ENCODE measurements around the gene IQCM. TPM values are rescaled to one million over a fixed set of nuclear protein-coding genes. Genes with fewer than 3 reads are reported as not detected.

The IQCM gene
- total RNA-seq, 1 experiment from 2014 or later = not detected

DNA sequence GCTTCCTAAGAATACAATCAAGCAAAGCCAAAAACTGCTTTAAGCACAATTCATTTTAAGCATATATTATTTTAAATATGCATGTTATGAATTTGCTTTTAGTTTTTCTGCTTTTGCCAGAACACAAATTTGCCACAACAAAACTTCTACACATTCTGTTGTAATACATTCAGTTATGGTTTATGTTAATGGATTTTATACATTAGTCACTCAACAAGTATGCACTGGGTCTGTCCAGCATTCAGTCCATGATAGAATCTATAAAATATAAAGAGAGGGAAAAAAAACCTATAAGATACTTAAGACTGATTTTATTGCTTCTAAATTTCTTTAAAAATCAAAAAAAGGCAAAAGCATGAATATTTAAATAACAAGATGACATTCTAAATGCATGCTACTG lies 22.2 kb downstream of the IQCM start:
- Histone ChIP-seq H3K4me1 (no peaks in the 10 kb centered on the region), H3K4me3 (no peak overlapping the region), H3K27me3 (no peaks in the 10 kb centered on the region), H3K27ac (no peak overlapping the region), H3K36me3 (no peaks in the 10 kb centered on the region), H3K9me3 (replicated peaks) (no peaks in the 10 kb centered on the region)
- DNase-seq = no peak

DNA sequence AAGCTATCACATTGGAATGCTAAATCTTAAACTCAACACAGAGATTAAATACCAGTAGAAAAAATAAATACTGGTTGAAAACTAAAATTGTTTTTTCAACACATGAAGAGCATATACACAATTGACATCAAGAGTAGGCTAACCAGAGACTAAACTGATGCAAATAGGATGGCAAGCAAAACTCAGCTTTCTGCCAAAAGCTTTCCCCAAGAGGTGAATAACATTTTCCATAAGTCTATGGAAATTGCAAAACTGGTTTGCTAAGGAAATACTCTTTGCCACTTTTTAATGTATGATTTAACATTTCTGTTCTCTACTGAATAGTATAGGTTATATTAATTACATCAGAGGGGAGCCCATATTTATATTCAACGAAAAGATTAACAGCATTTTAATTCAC lies 23.8 kb downstream of the IQCM start:
- no peak overlapping the region for H3K4me3 ChIP-seq
- H3K36me3 ChIP-seq = no peaks in the 10 kb centered on the region
- no peak overlapping the region for H3K27ac ChIP-seq
- no peaks in the 10 kb centered on the region for H3K27me3 ChIP-seq
- DNase-seq = no peak
- H3K4me1 ChIP-seq = no peaks in the 10 kb centered on the region
- H3K9me3 ChIP-seq (replicated peaks) = no peaks in the 10 kb centered on the region

DNA sequence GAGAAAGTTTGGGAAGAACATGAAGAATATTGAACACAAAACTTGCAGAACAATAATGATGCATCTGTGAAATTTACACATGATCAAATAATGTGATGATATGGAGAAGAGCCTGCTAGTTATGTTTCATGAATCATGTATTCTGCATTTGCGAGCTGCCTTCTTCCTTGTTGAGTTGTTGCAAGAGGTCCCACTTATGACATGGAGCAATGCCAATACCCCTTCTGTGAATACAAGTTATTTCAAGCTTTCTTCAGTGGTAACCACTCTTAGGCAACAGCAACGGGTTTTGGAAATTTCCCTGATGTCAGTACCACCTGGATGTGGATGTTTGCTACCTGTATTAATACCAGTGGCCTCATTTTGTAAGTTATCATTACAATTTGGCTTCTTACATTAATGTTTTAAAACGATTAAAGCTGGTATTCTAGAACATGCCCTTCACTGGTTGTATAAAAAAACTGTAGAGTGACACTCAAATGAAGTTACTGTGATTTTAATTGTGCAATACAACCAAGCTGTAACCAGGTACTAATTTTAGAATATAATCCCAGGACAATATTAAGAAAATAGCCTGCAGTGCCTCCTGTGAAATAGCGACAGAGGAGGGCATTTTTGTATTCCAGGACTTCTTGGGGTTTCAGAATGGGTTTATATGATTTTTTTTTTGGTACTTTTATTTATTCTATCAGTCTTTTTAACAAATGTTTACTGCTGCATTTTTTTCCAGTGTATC lies 25.3 kb downstream of the IQCM start:
- no peaks in the 10 kb centered on the region for H3K27me3 ChIP-seq
- H3K9me3 ChIP-seq (replicated peaks) = no peaks in the 10 kb centered on the region
- no peaks in the 10 kb centered on the region for H3K4me1 ChIP-seq
- H3K4me3 ChIP-seq = no peak overlapping the region
- DNase-seq = no peak
- no peaks in the 10 kb centered on the region for H3K36me3 ChIP-seq
- no peak overlapping the region for H3K27ac ChIP-seq

DNA sequence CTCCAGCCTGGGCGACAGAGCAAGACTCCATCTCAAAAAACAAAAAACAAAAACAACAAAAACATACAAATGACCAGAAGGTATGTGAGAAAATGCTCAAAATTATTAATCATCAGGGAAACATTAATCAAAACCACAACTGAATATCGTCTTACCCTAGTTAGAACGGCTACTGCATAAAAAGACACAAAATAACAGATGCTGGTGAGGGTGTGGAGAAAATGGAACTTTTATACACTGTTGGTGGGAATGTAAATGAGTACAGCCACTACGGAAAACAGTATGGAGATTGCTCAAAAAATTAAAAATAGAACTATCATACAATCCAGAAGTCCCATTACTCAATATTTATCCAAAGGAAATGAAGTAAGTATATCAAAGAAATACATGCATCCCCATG lies 27.3 kb downstream of the IQCM start:
- H3K9me3 ChIP-seq (replicated peaks) = no peaks in the 10 kb centered on the region
- no peaks in the 10 kb centered on the region for H3K4me1 ChIP-seq
- H3K36me3 ChIP-seq = no peaks in the 10 kb centered on the region
- no peak overlapping the region for H3K27ac ChIP-seq
- no peak for DNase-seq
- H3K4me3 ChIP-seq = no peak overlapping the region
- H3K27me3 ChIP-seq = no peaks in the 10 kb centered on the region

DNA sequence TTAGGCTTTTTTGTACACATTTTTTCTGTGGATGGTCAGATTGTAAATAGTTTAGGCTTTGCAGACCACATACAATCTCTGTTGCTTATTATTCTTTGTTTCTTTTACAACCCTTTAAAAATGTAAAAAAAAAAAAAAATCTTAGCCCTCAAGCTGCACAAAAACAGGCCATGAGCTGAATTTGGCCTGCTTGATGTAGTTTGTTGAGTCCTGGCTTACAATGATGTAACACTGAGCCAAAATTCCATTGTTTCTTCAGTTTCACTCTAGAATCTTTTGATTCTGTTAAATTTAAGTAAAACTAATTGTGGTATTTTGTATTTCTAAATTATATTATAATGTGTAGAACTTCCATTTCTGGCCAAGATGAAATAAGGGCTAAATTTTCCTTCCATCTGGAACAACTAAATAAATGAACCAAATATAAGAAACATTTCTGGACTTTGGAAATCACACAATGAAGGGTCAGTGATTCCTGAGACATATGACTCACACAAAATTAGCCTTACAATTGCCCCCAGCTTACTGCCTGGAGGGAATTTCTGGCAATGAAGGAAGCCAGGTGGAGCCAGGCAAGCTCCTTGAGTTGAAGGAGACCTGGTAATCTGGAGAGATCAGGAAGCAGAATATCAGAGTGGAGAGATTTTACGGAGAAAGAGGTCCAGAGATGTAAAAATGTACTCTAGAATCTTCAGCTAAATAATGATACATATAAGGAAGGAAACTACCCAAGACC lies 29.8 kb downstream of the IQCM start:
- Histone ChIP-seq H3K4me1 (no peaks in the 10 kb centered on the region), H3K27ac (no peak overlapping the region), H3K9me3 (replicated peaks) (no peaks in the 10 kb centered on the region), H3K27me3 (no peaks in the 10 kb centered on the region), H3K36me3 (no peaks in the 10 kb centered on the region), H3K4me3 (no peak overlapping the region)
- DNase-seq = no peak

DNA sequence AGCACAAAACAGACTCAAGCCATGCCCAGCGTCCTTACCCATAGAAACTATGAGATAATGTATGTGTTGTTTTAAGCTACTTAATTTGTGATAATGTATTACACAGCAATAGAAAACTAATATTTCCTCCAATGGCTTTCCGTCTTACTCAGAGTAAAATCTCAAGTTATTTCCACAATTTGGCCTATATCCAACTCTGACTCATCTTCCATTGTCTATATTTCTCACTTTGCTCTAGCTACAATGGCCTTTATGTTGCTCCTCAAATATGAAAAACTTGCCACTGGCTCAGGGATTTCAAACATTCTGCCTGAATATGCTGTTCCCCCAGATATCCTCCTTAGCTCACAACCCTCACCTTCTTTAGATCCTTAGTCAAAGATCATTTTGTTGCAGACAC lies 31.6 kb downstream of the IQCM start:
- H3K27me3 ChIP-seq = no peaks in the 10 kb centered on the region
- DNase-seq = peak in 1 of 2 experiments; percentile 2

DNA sequence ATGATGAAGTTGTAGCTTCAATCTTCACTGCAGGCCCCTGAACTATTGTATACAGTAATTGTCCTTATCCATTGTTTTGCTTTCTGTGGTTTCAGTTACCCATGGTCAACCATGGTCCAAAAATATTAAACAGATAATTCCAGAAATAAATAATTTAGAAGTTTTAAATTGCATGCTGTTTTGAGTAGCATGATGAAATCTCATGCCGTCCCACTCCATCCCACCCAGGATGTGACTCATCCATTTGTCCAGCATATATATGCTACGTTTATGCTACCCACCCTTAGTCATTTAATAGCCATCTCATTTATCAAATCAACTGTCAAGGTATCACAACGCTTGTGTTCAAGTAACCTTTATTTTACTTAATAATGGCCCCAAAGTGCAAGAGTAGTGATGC lies 34.5 kb downstream of the IQCM start:
- Histone ChIP-seq H3K27ac (no peak overlapping the region), H3K4me1 (no peaks in the 10 kb centered on the region), H3K9me3 (replicated peaks) (no peaks in the 10 kb centered on the region), H3K36me3 (no peaks in the 10 kb centered on the region), H3K27me3 (no peaks in the 10 kb centered on the region), H3K4me3 (no peak overlapping the region)
- no peak for DNase-seq

More for the DNA sequence above, 31.6 kb downstream of the IQCM start:
- H3K4me1 ChIP-seq = no peaks in the 10 kb centered on the region
- no peak overlapping the region for H3K4me3 ChIP-seq
- no peaks in the 10 kb centered on the region for H3K36me3 ChIP-seq
- no peak overlapping the region for H3K27ac ChIP-seq
- no peaks in the 10 kb centered on the region for H3K9me3 ChIP-seq (replicated peaks)

DNA sequence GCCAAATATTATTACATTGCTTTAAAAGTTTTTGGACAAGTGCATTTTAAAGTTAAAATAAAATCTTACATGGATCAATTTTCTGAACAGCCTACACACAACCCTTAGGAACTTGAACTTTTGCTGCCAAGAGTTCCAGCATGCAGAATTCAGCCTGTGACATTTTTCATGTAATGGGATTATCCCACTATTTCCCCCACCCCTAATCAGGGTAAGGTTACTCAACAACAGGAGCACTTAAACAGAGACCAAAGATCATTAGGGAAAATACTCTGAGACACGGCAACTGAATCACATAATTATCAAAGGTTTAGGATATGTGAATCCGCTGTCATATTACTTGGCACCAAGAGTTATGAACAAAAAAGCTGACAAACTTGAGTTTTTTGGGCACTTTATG lies 47.2 kb downstream of the IQCM start:
- Histone ChIP-seq H3K4me1 (no peaks in the 10 kb centered on the region), H3K36me3 (no peaks in the 10 kb centered on the region), H3K9me3 (replicated peaks) (no peaks in the 10 kb centered on the region), H3K27ac (no peak overlapping the region), H3K27me3 (no peaks in the 10 kb centered on the region), H3K4me3 (no peak overlapping the region)
- no peak for DNase-seq

DNA sequence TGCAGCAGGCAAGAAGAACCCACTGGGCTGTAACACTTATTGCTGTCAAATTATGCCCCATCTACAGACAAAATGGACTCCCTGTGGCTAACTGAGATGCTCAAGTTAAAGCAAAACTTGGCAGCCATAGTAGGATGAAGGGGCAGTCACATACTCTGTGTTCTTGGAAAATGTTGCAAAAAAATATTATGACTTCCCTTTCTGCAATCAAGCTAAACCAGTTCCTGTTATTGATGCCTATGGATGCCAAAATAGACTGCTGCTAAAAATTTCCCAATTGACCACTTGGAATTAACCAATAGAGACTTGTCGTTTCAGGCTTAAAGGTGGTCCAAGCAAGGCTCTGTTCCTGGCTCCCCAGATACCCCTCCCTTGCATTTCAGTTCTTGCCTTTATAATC lies 49.5 kb downstream of the IQCM start:
- no peaks in the 10 kb centered on the region for H3K36me3 ChIP-seq
- no peaks in the 10 kb centered on the region for H3K4me1 ChIP-seq
- no peaks in the 10 kb centered on the region for H3K27me3 ChIP-seq
- no peak for DNase-seq
- no peak overlapping the region for H3K4me3 ChIP-seq
- no peaks in the 10 kb centered on the region for H3K9me3 ChIP-seq (replicated peaks)
- H3K27ac ChIP-seq = no peak overlapping the region

DNA sequence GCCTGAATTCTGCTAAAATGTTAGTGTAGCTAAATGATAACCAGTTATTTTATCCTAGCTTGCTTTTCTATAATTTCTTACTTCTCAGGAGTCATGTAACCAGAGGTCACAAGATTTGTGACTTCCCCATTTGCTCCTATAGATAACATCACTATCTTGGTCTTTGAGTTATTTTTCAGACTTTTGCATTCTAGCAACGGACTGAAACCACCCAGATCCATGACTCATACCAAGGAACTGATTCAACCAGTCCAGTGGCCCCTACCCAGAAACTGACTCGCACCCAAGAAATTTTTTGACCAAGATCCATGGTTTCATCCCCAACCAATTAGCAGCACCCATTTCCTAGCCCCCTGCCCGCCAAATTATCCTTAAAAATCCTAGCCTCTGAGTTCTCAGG lies 50.0 kb downstream of the IQCM start:
- DNase-seq = no peak

DNA sequence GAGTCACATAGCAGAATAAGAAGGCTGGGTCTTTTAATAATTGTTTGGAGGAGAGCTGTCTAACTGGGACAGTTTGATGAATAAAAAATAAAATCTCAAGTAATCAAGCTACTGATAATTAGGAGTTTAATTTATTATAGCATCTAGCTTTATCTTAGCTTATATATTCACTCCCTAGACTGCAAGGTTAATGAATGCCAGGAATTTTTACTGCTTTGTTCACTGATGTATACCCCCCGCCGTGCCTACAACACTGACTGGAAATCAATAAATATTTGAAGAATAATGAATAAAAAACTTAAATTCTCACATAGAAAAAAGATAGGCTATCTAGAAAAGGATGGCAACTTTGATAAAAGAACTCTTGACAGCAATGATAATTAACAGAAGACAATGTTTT lies 59.7 kb downstream of the IQCM start:
- H3K36me3 ChIP-seq = no peaks in the 10 kb centered on the region
- no peaks in the 10 kb centered on the region for H3K27me3 ChIP-seq
- no peak overlapping the region for H3K4me3 ChIP-seq
- no peak for DNase-seq
- no peaks in the 10 kb centered on the region for H3K4me1 ChIP-seq
- no peaks in the 10 kb centered on the region for H3K9me3 ChIP-seq (replicated peaks)
- H3K27ac ChIP-seq = no peak overlapping the region

More for the DNA sequence above, 50.0 kb downstream of the IQCM start:
- Histone ChIP-seq H3K4me3 (no peak overlapping the region), H3K27me3 (no peaks in the 10 kb centered on the region), H3K27ac (no peak overlapping the region), H3K9me3 (replicated peaks) (no peaks in the 10 kb centered on the region), H3K36me3 (no peaks in the 10 kb centered on the region), H3K4me1 (no peaks in the 10 kb centered on the region)

DNA sequence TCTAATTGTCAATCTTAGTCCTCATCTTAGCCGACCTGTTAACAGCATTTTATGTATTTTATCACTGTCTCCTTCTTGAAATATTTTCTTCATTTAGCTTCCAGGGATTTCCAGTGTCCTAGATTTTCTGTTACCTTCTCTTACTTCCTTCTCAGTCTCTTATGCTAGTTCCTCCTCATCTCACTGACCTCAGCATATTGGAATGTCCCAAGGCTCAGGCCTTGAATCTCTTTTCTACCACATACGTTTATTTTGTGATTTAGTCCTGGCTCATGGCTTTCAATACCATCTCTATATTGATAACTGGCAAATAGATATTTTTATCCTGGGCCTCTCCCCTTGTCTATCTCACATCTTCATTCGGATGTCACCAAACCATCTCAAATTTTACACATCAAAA lies 61.1 kb downstream of the IQCM start:
- Histone ChIP-seq H3K9me3 (replicated peaks) (no peaks in the 10 kb centered on the region), H3K4me1 (no peaks in the 10 kb centered on the region), H3K27me3 (no peaks in the 10 kb centered on the region), H3K36me3 (no peaks in the 10 kb centered on the region), H3K27ac (no peak overlapping the region), H3K4me3 (no peak overlapping the region)
- no peak for DNase-seq

DNA sequence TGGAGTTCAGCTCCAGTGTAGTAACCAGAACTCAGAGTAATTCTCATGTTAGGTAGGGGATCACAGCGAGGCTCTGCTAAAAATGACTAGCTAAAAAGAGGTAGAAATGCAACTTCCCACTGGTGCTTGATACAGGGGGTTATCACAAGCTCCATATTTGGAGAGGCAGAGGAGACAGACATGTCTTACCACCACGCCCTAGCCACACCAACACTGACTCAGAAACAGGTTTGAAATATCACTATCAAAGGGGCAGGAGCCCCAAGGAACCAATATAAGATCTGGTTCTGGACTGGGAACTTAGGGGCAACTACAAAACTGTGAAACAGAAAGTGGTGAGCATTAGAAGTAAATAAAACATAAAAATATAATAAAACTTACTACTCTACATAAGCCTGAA lies 62.9 kb downstream of the IQCM start:
- Histone ChIP-seq H3K4me3 (no peak overlapping the region), H3K27me3 (no peaks in the 10 kb centered on the region), H3K36me3 (no peaks in the 10 kb centered on the region), H3K9me3 (replicated peaks) (no peaks in the 10 kb centered on the region), H3K4me1 (no peaks in the 10 kb centered on the region), H3K27ac (no peak overlapping the region)
- no peak for DNase-seq

DNA sequence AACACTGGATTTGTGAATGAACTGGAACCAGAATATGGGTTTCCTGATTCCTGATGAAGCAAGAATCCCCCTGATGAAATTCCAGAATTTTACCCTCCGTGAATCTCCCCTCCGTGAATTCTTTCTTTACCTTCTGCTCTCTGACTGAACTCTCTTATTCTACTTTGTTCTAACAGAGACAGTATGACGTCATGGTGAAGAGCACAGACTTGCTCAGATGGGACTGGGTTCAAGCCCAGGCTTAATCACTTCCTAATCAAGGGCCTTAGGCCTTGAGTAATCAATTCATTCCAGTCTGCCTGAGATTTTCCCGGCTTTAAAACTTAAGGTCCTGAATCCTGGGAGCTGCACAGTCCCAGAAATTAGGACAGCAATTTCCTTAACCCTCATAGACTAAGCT lies 64.5 kb downstream of the IQCM start:
- Histone ChIP-seq H3K4me3 (no peak overlapping the region), H3K27me3 (no peaks in the 10 kb centered on the region), H3K27ac (no peak overlapping the region), H3K4me1 (no peaks in the 10 kb centered on the region), H3K9me3 (replicated peaks) (no peaks in the 10 kb centered on the region), H3K36me3 (no peaks in the 10 kb centered on the region)
- no peak for DNase-seq

DNA sequence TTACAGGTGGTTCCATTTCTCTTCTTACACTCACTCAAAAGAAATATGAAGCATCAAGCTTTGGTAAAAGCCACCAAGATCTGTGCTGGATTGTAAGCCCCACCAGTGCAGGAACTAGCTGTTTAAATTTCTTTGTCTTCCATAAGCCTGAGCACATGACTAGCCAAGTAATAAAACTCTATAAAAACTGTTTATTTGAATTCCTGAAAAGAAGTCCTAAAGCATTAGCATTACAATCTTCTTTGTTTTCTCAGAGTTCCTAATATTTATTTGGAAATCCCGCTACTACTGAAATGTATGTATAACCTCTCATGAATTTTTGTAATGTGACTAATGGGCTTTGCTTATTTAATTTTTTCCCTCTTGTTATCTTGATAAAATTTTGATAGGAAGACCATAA lies 65.9 kb downstream of the IQCM start:
- DNase-seq = no peak
- H3K4me1 ChIP-seq = no peaks in the 10 kb centered on the region
- no peak overlapping the region for H3K4me3 ChIP-seq
- H3K9me3 ChIP-seq (replicated peaks) = no peaks in the 10 kb centered on the region
- H3K27ac ChIP-seq = no peak overlapping the region
- no peaks in the 10 kb centered on the region for H3K36me3 ChIP-seq
- no peaks in the 10 kb centered on the region for H3K27me3 ChIP-seq

DNA sequence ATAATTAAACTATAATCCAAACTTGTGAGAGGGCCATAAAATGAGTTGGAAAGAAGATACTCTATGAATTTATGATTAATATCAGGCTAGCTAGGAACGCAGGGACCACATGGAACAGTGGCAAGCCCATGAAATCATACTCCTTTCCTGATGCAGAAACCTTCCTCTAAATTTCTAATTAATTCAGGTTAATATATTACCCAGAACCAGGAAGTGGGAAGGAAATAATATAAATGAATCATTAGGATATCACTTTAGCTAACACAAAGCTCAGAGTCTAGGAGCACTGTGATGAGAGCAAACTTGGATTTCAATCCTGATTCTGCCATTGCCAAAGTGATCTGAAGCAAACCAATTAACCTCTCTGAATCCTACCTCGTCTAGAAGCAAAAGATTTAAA lies 68.0 kb downstream of the IQCM start:
- H3K4me1 ChIP-seq = no peaks in the 10 kb centered on the region
- H3K36me3 ChIP-seq = no peaks in the 10 kb centered on the region
- no peak for DNase-seq
- no peaks in the 10 kb centered on the region for H3K9me3 ChIP-seq (replicated peaks)
- no peaks in the 10 kb centered on the region for H3K27me3 ChIP-seq
- no peak overlapping the region for H3K4me3 ChIP-seq
- H3K27ac ChIP-seq = no peak overlapping the region

Measured in SJCRH30 (cell line).